ENCODE measurements around the gene KLHL22.

DNA sequence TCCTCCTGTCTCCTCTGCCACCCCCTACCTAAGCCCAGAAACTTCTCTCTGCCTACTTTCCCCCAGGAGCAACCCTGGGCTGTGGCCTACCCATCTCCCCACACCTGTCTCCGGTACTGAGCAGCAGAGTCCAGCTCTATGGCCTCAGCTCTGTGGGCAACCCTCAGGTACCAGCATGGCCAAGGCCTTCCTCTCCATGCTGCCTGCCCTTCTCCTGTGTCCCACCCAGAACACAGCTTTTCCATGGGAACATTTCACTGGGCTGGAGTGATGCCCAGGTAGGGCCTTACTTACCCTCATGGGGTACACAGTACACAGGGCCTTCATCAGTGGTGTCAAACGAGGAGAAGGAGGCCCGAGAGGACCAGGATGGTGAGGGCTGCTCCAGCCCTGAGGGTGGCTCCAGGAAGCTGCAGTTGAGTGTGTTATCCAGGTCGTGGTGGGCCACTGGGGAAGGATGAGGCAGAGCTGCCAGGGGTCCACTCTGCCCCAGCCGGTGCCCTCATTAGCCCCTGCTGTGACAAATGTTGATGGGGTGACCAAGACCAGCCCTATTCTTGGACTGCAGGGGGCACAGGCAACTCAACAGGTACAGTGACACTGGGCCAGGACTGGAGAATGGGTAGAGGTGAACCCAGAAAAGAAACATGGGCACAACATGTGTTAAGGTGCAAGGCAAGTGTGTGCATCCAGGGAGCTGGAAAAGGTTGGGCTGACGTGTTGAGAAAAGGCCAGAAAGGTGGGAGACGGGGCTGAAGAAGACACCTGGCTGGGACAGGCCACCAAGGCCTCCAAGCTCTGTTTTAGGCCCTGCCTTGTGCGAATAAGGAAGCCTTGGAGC lies 68.3 kb downstream of the KLHL22 start:
- TF ChIP-seq, protein P1, sequence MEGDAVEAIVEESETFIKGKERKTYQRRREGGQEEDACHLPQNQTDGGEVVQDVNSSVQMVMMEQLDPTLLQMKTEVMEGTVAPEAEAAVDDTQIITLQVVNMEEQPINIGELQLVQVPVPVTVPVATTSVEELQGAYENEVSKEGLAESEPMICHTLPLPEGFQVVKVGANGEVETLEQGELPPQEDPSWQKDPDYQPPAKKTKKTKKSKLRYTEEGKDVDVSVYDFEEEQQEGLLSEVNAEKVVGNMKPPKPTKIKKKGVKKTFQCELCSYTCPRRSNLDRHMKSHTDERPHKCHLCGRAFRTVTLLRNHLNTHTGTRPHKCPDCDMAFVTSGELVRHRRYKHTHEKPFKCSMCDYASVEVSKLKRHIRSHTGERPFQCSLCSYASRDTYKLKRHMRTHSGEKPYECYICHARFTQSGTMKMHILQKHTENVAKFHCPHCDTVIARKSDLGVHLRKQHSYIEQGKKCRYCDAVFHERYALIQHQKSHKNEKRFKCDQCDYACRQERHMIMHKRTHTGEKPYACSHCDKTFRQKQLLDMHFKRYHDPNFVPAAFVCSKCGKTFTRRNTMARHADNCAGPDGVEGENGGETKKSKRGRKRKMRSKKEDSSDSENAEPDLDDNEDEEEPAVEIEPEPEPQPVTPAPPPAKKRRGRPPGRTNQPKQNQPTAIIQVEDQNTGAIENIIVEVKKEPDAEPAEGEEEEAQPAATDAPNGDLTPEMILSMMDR (IDR thresholded peaks at IDR 0.05; ENCODE audit: low read length) = no peak
- no peak for TF ChIP-seq EZH2 (optimal IDR thresholded peaks at IDR 0.05; ENCODE audit: low read depth, low read length)
